H9 (cell line): ENCODE results near the gene MYO1E. TPM values are rescaled to one million over a fixed set of nuclear protein-coding genes. Genes with fewer than 3 reads are reported as not detected.

ENCODE experiments used
- DNase-seq: peaks from one replicate; pipeline ENCODE4 v3.0.0-alpha.2; 2017
- H2AFZ ChIP-seq: one replicate; pipeline ENCODE4 v1.6.1; 2013; ENCODE audit warnings: mild to moderate bottlenecking, low read length, control low read depth, moderate library complexity
- H2AK5ac ChIP-seq: 2 replicates; pipeline ENCODE4 v1.6.1; 2013; ENCODE audit warnings: low read length, control low read depth, mixed read lengths; ENCODE audit not compliant: insufficient read length
- H2BK120ac ChIP-seq: one replicate; pipeline ENCODE4 v1.6.1; 2013; ENCODE audit warnings: low read depth, mild to moderate bottlenecking, low read length, control low read depth, inconsistent platforms; ENCODE audit not compliant: poor library complexity, severe bottlenecking
- H2BK12ac ChIP-seq: 2 replicates; pipeline ENCODE4 v1.6.1; 2013; ENCODE audit warnings: low read length, control low read depth, mixed read lengths, low read depth; ENCODE audit not compliant: insufficient read length
- H2BK15ac ChIP-seq: 2 replicates; pipeline ENCODE4 v1.6.1; 2013; ENCODE audit warnings: low read depth, low read length, control low read depth
- H2BK20ac ChIP-seq: one replicate; pipeline ENCODE4 v1.6.1; 2013; ENCODE audit warnings: low read depth, mild to moderate bottlenecking, low read length, control low read depth, inconsistent platforms; ENCODE audit not compliant: poor library complexity, severe bottlenecking
- H2BK5ac ChIP-seq: 2 replicates; pipeline ENCODE4 v1.6.1; 2013; ENCODE audit warnings: low read length, control low read depth, mixed read lengths; ENCODE audit not compliant: insufficient read length
- H3K14ac ChIP-seq: 2 replicates; pipeline ENCODE4 v1.6.1; 2013; ENCODE audit warnings: low read length, control low read depth; ENCODE audit not compliant: insufficient read depth
- H3K18ac ChIP-seq: 2 replicates; pipeline ENCODE4 v1.6.1; 2013; ENCODE audit warnings: low read depth, mild to moderate bottlenecking, mixed read lengths, low read length, control low read depth; ENCODE audit not compliant: insufficient read length
- H3K23ac ChIP-seq: 2 replicates; pipeline ENCODE4 v1.6.1; 2013; ENCODE audit warnings: low read length, control low read depth, mixed read lengths, low read depth; ENCODE audit not compliant: insufficient read length
- H3K23me2 ChIP-seq: 2 replicates; pipeline ENCODE4 v1.6.1; 2013; ENCODE audit warnings: low read depth, mild to moderate bottlenecking, mixed read lengths, low read length, control low read depth; ENCODE audit not compliant: insufficient read length, poor library complexity, severe bottlenecking
- H3K27ac ChIP-seq: 2 replicates; pipeline ENCODE4 v1.5.1; 2013; ENCODE audit warnings: low read length, control low read depth, mixed read lengths, low read depth; ENCODE audit not compliant: insufficient read length
- H3K27me3 ChIP-seq: 2 replicates; pipeline ENCODE4 v1.6.1; 2013; ENCODE audit warnings: low read length, control low read depth, inconsistent platforms; ENCODE audit not compliant: insufficient read depth
- H3K4ac ChIP-seq: 2 replicates; pipeline ENCODE4 v1.6.1; 2013; ENCODE audit warnings: low read depth, mild to moderate bottlenecking, control low read depth, inconsistent platforms, low read length, moderate library complexity
- H3K4me1 ChIP-seq: 2 replicates; pipeline ENCODE4 v1.6.1; 2013; ENCODE audit warnings: low read length, control low read depth, inconsistent platforms; ENCODE audit not compliant: insufficient read depth
- H3K4me2 ChIP-seq: 2 replicates; pipeline ENCODE4 v1.6.1; 2013; ENCODE audit warnings: low read length, control low read depth, mixed read lengths; ENCODE audit not compliant: insufficient read length, insufficient read depth
- H3K56ac ChIP-seq: 2 replicates; pipeline ENCODE4 v1.6.1; 2013; ENCODE audit warnings: low read depth, mild to moderate bottlenecking, mixed read lengths, low read length, control low read depth; ENCODE audit not compliant: insufficient read length
- H3K79me1 ChIP-seq: 2 replicates; pipeline ENCODE4 v1.6.1; 2013; ENCODE audit warnings: low read depth, mild to moderate bottlenecking, moderate library complexity, low read length, control low read depth, inconsistent platforms; ENCODE audit not compliant: insufficient read depth, poor library complexity, severe bottlenecking
- H3K79me2 ChIP-seq: 2 replicates; pipeline ENCODE4 v1.6.1; 2013; ENCODE audit warnings: low read length, control low read depth, inconsistent platforms; ENCODE audit not compliant: insufficient read depth
- H3K9ac ChIP-seq: 2 replicates; pipeline ENCODE4 v1.6.1; 2013; ENCODE audit warnings: low read length, control low read depth, mixed read lengths; ENCODE audit not compliant: insufficient read length; ENCODE audit errors: extremely low read depth
- H3K9me3 ChIP-seq: one replicate; pipeline ENCODE4 v1.6.1; 2013; ENCODE audit warnings: low read depth, low read length, inconsistent platforms; ENCODE audit not compliant: control insufficient read depth
- H3T11ph ChIP-seq: one replicate; pipeline ENCODE4 v1.6.1; 2013; ENCODE audit warnings: mild to moderate bottlenecking, low read length, control low read depth, inconsistent platforms
- H4K20me1 ChIP-seq: one replicate; pipeline ENCODE4 v1.6.1; 2013; ENCODE audit not compliant: control insufficient read depth, insufficient read length, insufficient read depth
- H4K5ac ChIP-seq: 2 replicates; pipeline ENCODE4 v1.6.1; 2013; ENCODE audit warnings: low read depth, mild to moderate bottlenecking, mixed read lengths, low read length, control low read depth; ENCODE audit not compliant: insufficient read length
- H4K8ac ChIP-seq: replicated peaks from 2 replicates; pipeline ENCODE4 v1.6.1; 2013; ENCODE audit warnings: low read length, control low read depth, mixed read lengths, low read depth; ENCODE audit not compliant: insufficient read length
- H4K91ac ChIP-seq: 2 replicates; pipeline ENCODE4 v1.6.1; 2013; ENCODE audit warnings: low read depth, mild to moderate bottlenecking, moderate library complexity, mixed read lengths, low read length, control low read depth; ENCODE audit not compliant: insufficient read length
- H3K27ac Mint-ChIP-seq, 3 experiments: 2 replicates in 2 of 3; 3 replicates in 1 of 3; pipeline ENCODE4 v1.8.0; 2020 to 2021; ENCODE audit warnings: mixed read lengths in 3 of 3, mild to moderate bottlenecking in 1 of 3, moderate library complexity in 1 of 3
- H3K27me3 Mint-ChIP-seq: 2 replicates; pipeline ENCODE4 v1.8.0; 2021; ENCODE audit warnings: low read depth, mild to moderate bottlenecking, moderate library complexity, mixed read lengths
- H3K36me3 Mint-ChIP-seq, 3 experiments: 2 replicates in 2 of 3; 3 replicates in 1 of 3; pipeline ENCODE4 v1.8.0; 2020 to 2021; ENCODE audit warnings: low read depth in 3 of 3, mixed read lengths in 3 of 3; ENCODE audit not compliant: insufficient read depth in 1 of 3
- H3K4me1 Mint-ChIP-seq, 2 experiments: 2 replicates each; pipeline ENCODE4 v1.8.0; 2020; ENCODE audit warnings: mixed read lengths in 2 of 2
- H3K4me3 Mint-ChIP-seq, 2 experiments: 2 replicates in 1 of 2; 3 replicates in 1 of 2; pipeline ENCODE4 v1.8.0; 2020 to 2021; ENCODE audit warnings: mild to moderate bottlenecking in 2 of 2, mixed read lengths in 2 of 2, moderate library complexity in 1 of 2
- H3K9me3 Mint-ChIP-seq, 2 experiments: 2 replicates in 1 of 2; 3 replicates in 1 of 2; pipeline ENCODE4 v1.8.0; 2020; ENCODE audit warnings: mild to moderate bottlenecking in 2 of 2, mixed read lengths in 2 of 2, moderate library complexity in 1 of 2
- CTCF ChIP-seq: fragments of 200-600 bp; sonication (generic); conservative IDR thresholded peaks from 3 replicates; pipeline ENCODE4 v1.8.0; 2021; ENCODE audit warnings: antibody characterized with exemption, mild to moderate bottlenecking
- WGBS: extraction: QIAGEN DNeasy Blood & Tissue Kit; methylation state at CpG from one replicate; pipeline ENCODE4 v1.1.7; 2013; ENCODE audit warnings: missing lambda C conversion rate, low lambda C conversion rate, mixed read lengths; ENCODE audit not compliant: insufficient read length; ENCODE audit errors: extremely low coverage; 5-methylcytosine and 5-hydroxymethylcytosine counted together
- total RNA-seq: library from RNA; stranded (reverse); gene quantifications from 2 replicates; pipeline ENCODE4 v1.2.1, GENCODE V29; 2021

The MYO1E gene
- total RNA-seq, 1 experiment from 2014 or later = 235 TPM

- H3K23ac ChIP-seq = no peak overlapping the region
- peak overlapping the region; percentile 93 for H3T11ph ChIP-seq
- Mint-ChIP-seq H3K4me3 (peak overlapping the region; percentile 88 to 94), H3K27ac (peak overlapping the region; percentile 96 to 98 (median 98); a peak in 5 of 7 replicates), H3K36me3 (peaks cover 2 to 17% (median 9%) of the 10 kb centered on the region in 3 experiments; a peak in 6 of 7 replicates), H3K27me3 (peaks cover 2% of the 10 kb centered on the region), H3K9me3 (peaks cover 2 to 3% of the 10 kb centered on the region in 2 experiments; a peak in 4 of 5 replicates), H3K4me1 (peaks cover 17 to 27% of the 10 kb centered on the region in 2 experiments)
- H2BK15ac ChIP-seq = no peak overlapping the region
- no peak overlapping the region for H4K8ac ChIP-seq
- peaks cover 6% of the 10 kb centered on the region; the same call in 1 of the 2 replicates for H3K79me2 ChIP-seq
- no peaks in the 10 kb centered on the region for H4K20me1 ChIP-seq
- H3K9me3 ChIP-seq = no peaks in the 10 kb centered on the region
- no peak overlapping the region for H2BK12ac ChIP-seq
- no peak for TF ChIP-seq CTCF
- peak overlapping the region; percentile 90 for H3K9ac ChIP-seq
- H3K14ac ChIP-seq = peak overlapping the region; percentile 95; the same call in 1 of the 2 replicates
- peak overlapping the region; percentile 58 for H3K4me2 ChIP-seq
- peaks cover 15% of the 10 kb centered on the region for H3K23me2 ChIP-seq
- no peaks in the 10 kb centered on the region for H3K4me1 ChIP-seq
- DNase-seq = no peak
- H2BK5ac ChIP-seq = no peak overlapping the region
- no peak overlapping the region for H4K91ac ChIP-seq
- H3K4ac ChIP-seq = no peak overlapping the region
- H2AFZ ChIP-seq = no peak overlapping the region
- H3K18ac ChIP-seq = peak overlapping the region; percentile 88
- H2BK20ac ChIP-seq = no peak overlapping the region
- H4K5ac ChIP-seq = no peak overlapping the region
- no peak overlapping the region for H3K56ac ChIP-seq
- peak overlapping the region; percentile 78 for H2BK120ac ChIP-seq
- no peak overlapping the region for H3K27ac ChIP-seq
- peaks cover 3% of the 10 kb centered on the region for H3K79me1 ChIP-seq
- H3K27me3 ChIP-seq = no peaks in the 10 kb centered on the region; the same call in 1 of the 2 replicates
- WGBS = no CpG with 5 or more reads among the region's 6 CpGs
- no peak overlapping the region for H2AK5ac ChIP-seq
These were observed 544 bp upstream of the MYO1E start for GRCh38 chr15:59373215-59373614.
